ENCODE measurements around the gene GPR132. TPM values are rescaled to one million over a fixed set of nuclear protein-coding genes. Genes with fewer than 3 reads are reported as not detected.

GPR132 gene
- total and polyA plus RNA-seq, 2 donors (not counting 3 experiments of a cell fraction or from before 2014, with no cell fraction given), result not detected

DNA sequence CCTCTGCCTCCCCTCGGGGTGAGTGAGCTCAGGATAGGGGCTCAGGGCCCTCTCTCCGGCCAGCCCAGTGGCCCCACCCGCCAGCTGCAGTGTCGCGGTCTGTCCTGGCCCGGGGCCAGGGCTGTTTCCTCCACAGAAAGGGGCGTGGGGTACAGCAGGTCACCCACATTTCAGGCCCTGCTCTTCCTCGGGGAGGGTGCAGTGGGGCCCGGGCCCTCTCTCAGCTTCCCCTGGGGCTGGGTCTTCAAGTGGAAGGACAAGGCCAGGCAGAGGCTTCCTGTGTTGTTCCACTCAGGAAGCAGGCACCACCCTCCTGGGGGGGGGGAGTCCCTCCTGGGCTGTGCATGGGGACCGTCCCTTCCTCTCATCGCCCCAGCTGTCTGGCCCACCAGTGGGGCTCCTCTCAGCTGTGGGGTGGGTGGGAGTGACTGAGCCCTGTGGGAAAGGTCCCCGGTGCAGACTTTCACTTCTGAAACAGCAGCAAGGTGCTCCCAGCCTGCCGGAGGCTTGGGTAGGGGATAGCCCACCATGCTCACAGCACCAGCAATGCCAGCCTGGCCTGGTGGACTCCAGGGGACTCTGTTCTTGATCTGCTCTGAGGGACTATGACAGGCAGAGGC is 3.7 kb downstream of the GPR132 start:
- H3K9me3 ChIP-seq (replicated peaks; ENCODE audit: control insufficient read depth, insufficient read depth, low read length), result no peaks in the 10 kb centered on the region
- peaks cover 20% of the 10 kb centered on the region for H3K4me1 ChIP-seq (ENCODE audit: control insufficient read depth, extremely low read depth, insufficient read depth, low read length)
- no peaks in the 10 kb centered on the region for H3K36me3 ChIP-seq (ENCODE audit: control insufficient read depth in 2 of 2, extremely low read depth in 1 of 2, insufficient read depth in 2 of 2, low read length in 2 of 2)
- H3K4me3 ChIP-seq (replicated peaks in 1 of 3; ENCODE audit: insufficient read depth in 1 of 3, low read depth in 1 of 3, low read length in 3 of 3), result no peak overlapping the region
- H3K4me2 ChIP-seq (ENCODE audit: insufficient read depth, low read length), result no peak overlapping the region
- no peaks in the 10 kb centered on the region for H3K9me1 ChIP-seq (replicated peaks; ENCODE audit: control insufficient read depth, extremely low read depth, insufficient read depth, low read length)
- H3K9ac ChIP-seq (replicated peaks; ENCODE audit: extremely low read depth, insufficient read depth, low read length), result no peak overlapping the region
- H3K27ac ChIP-seq (ENCODE audit: insufficient read depth, low read depth, low read length), result no peak overlapping the region
- TF ChIP-seq MYC (IDR thresholded peaks at IDR 0.05; ENCODE audit: low read depth, low read length) (no peak), POLR2A (IDR thresholded peaks at IDR 0.05; ENCODE audit: low read depth, low read length) (no peak), FOS (IDR thresholded peaks at IDR 0.05; ENCODE audit: borderline replicate concordance, insufficient read depth, low read length) (no peak), POLR2AphosphoS5 (IDR thresholded peaks at IDR 0.05; ENCODE audit: insufficient read depth, low read depth, low read length) (no peak), JUN (IDR thresholded peaks at IDR 0.05; ENCODE audit: borderline replicate concordance, insufficient read depth, insufficient read length, low read depth) (no peak), MAX (IDR thresholded peaks at IDR 0.05; ENCODE audit: insufficient read depth, insufficient read length) (no peak), EZH2 (IDR thresholded peaks at IDR 0.05; ENCODE audit: borderline replicate concordance, low read depth, low read length, severe bottlenecking) (no peak), CTCF (IDR thresholded peaks at IDR 0.05; ENCODE audit: extremely low read depth in 1 of 2, insufficient read depth in 1 of 2, low read depth in 1 of 2, low read length in 2 of 2) (no peak), GATA2 (IDR thresholded peaks at IDR 0.05; ENCODE audit: insufficient read depth, insufficient read length, low read depth, low read length) (no peak)
- H3K79me2 ChIP-seq (ENCODE audit: control insufficient read depth, insufficient read depth, low read length), result no peaks in the 10 kb centered on the region
- peak; percentile 43 for FAIRE-seq
- CTCF ChIA-PET, result interaction anchor here (1.0 to 1.8 kb wide), 2 partner anchors 25 to 28 kb away, joined by 4 to 8 read pairs; no protein-coding TSS in a partner anchor
- POLR2A ChIA-PET, result no interaction called here
- no TSS peak for BruUV-seq (replicated peaks)
- H3K27me3 ChIP-seq (ENCODE audit: control insufficient read depth in 2 of 2, insufficient read depth in 2 of 2, low read length in 2 of 2), result no peaks in the 10 kb centered on the region
- H4K20me1 ChIP-seq (replicated peaks; ENCODE audit: control insufficient read depth, extremely low read depth, insufficient read depth, low read length), result no peaks in the 10 kb centered on the region
- H2AFZ ChIP-seq (ENCODE audit: low read depth, low read length), result peak overlapping the region; percentile 64
- no peak for DNase-seq (ENCODE audit: low read depth, low spot score)
- dilution Hi-C loops (cut with MboI; ENCODE audit: extremely low pct_ligation_motif_present, low sequenced_read_pairs), result no loop called here
- intact Hi-C loops (cut with micrococcal nuclease), result no loop called here
